Mucosa of descending colon (tissue), 3 donors: ENCODE measurements around the gene SLC25A38. TPM values are rescaled to one million over a fixed set of nuclear protein-coding genes. Genes with fewer than 3 reads are reported as not detected.
A peak's percentile ranks its signal among the peaks of the same experiment; 100 is the strongest.

ENCODE experiments used
- ATAC-seq: fragments of 200-7000 bp; cut with Tn5 transposase; one replicate; pipeline ENCODE4 v1.9.1; 2020; ENCODE audit warnings: mild to moderate bottlenecking, moderate library complexity
- DNase-seq, 3 donors: peaks; one replicate each; pipeline ENCODE4 v3.0.0-alpha.2; 2020
- H3K36me3 ChIP-seq: fragments of 200-600 bp; one replicate; pipeline ENCODE4 v1.8.0; 2021; ENCODE audit warnings: low read depth, mild to moderate bottlenecking
- H3K4me1 ChIP-seq: fragments of 200-600 bp; one replicate; pipeline ENCODE4 v1.8.0; 2021; ENCODE audit warnings: low read depth, mild to moderate bottlenecking
- H3K4me3 ChIP-seq: fragments of 200-600 bp; one replicate; pipeline ENCODE4 v1.8.0; 2021; ENCODE audit warnings: mild to moderate bottlenecking
- H3K9me3 ChIP-seq: fragments of 200-600 bp; one replicate; pipeline ENCODE4 v1.8.0; 2021; ENCODE audit warnings: mild to moderate bottlenecking
- intact Hi-C, 2 donors: fragments of 100-400 bp; cut with DNase I in 1 of 2; cut with micrococcal nuclease in 1 of 2; formaldehyde crosslinking; loops; one replicate each; pipeline versions ENCODE4 v1.11.0 to v1.11.1; 2022; cut with DNase I, micrococcal nuclease
- long read RNA-seq, 2 donors: library from polyadenylated mRNA; unstranded; transcript quantifications; one replicate each; pipeline ENCODE4 v2.0.0, GENCODE V29; 2019 to 2021
- total RNA-seq, 3 donors: library from RNA; stranded (reverse); fragmentation: NEBNext Ultra II Directional in 2 of 3; extraction: Animal tissue kit (Norgen Biotek cat#: 25700) in 2 of 3; gene quantifications; one replicate each; pipeline versions ENCODE4 v1.2.1 to v1.2.4, GENCODE V29; 2021 to 2023
- TF ChIP-seq, protein P1 (sequence below): fragments of 200-600 bp; IDR thresholded peaks from one replicate; pipeline ENCODE4 v1.8.0; 2022; ENCODE audit warnings: antibody characterized with exemption, mild to moderate bottlenecking
- donor health status: DM: no; HTN: no; CAD: no; lungs with moderate emphysema.
- donor health status: DM: no; HTN: no; CAD: no.
- donor health status: DM: no; HTN: yes; CAD: no.

The SLC25A38 gene, protein sequence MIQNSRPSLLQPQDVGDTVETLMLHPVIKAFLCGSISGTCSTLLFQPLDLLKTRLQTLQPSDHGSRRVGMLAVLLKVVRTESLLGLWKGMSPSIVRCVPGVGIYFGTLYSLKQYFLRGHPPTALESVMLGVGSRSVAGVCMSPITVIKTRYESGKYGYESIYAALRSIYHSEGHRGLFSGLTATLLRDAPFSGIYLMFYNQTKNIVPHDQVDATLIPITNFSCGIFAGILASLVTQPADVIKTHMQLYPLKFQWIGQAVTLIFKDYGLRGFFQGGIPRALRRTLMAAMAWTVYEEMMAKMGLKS
- total RNA-seq, result 10 to 100 TPM; 29.3 to 35.3 (median 34.4) TPM
- long read RNA-seq, donor 1, transcript SLC25A38-201 (7 exons, 2,147 nt), result major isoform, 56 of 61 reads
- long read RNA-seq, donor 1, partial matches to known transcripts, result 2 of 61 reads
- long read RNA-seq, donor 1, other reads (novel, unspliced or antisense), result 3 of 61 reads
- long read RNA-seq, donor 2, transcript SLC25A38-201 (7 exons, 2,147 nt), result major isoform, 33 of 39 reads
- long read RNA-seq, donor 2, partial matches to known transcripts, result 1 of 39 reads
- long read RNA-seq, donor 2, other reads (novel, unspliced or antisense), result 5 of 39 reads

DNA sequence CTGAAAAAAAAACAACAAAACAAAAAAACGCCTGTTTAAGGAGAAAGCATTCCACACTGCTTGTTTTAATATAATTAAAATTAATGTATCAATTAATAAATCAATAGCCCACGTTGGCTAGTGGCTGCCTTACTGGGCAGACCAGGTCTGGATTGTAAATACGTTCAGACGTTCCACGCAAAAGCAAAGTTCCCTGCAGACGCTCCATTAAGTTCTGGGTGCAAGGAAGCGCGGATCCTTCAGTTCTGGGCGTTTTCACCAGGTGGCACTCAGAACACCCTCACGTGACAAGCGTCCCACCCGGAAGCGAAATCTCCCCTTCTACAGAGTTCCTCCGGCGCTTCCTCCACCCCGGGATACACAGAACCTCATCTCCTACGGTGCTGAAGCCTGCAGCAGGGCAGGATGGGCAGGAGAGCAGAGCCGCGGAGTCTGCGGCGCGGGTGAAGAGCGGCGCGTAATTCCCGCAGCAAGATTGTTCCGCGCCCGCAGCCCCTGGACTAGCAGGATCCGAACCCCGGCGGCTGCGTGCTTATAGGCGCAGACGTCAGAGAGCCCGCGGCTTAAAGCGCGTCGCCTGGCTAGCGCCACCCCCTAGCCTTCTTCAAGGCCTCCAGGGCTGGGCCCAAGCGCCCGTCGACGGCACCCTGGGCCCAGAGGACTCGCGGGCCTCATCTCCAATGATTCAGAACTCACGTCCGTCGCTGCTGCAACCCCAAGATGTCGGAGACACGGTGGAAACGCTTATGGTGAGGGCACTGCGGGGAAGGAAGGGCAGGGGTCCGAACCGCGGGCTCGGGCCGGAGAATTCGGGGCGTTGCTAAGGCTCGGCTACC is at the start of gene SLC25A38:
SLC25A38 (plus strand) TSS at position 326 of the 836 bp plus-strand sequence; CDS start at position 681, 355 bp downstream.
- no peaks in the 10 kb centered on the region for H3K36me3 ChIP-seq
- ATAC-seq (peak; percentile 87), DNase-seq (peak; percentile 87 to 92 (median 88))
- intact Hi-C loops, result loop anchor here in 1 of 2 donors (10.0 kb wide), 1 partner anchor 88 kb away; no protein-coding TSS in a partner anchor
- H3K4me3 ChIP-seq, result peak within 1 kb of the TSS; percentile 56
- H3K4me1 ChIP-seq, result peaks cover 35% of the 10 kb centered on the region
- TF ChIP-seq, protein P1, sequence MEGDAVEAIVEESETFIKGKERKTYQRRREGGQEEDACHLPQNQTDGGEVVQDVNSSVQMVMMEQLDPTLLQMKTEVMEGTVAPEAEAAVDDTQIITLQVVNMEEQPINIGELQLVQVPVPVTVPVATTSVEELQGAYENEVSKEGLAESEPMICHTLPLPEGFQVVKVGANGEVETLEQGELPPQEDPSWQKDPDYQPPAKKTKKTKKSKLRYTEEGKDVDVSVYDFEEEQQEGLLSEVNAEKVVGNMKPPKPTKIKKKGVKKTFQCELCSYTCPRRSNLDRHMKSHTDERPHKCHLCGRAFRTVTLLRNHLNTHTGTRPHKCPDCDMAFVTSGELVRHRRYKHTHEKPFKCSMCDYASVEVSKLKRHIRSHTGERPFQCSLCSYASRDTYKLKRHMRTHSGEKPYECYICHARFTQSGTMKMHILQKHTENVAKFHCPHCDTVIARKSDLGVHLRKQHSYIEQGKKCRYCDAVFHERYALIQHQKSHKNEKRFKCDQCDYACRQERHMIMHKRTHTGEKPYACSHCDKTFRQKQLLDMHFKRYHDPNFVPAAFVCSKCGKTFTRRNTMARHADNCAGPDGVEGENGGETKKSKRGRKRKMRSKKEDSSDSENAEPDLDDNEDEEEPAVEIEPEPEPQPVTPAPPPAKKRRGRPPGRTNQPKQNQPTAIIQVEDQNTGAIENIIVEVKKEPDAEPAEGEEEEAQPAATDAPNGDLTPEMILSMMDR, result no peak
- H3K9me3 ChIP-seq, result no peaks in the 10 kb centered on the region

DNA sequence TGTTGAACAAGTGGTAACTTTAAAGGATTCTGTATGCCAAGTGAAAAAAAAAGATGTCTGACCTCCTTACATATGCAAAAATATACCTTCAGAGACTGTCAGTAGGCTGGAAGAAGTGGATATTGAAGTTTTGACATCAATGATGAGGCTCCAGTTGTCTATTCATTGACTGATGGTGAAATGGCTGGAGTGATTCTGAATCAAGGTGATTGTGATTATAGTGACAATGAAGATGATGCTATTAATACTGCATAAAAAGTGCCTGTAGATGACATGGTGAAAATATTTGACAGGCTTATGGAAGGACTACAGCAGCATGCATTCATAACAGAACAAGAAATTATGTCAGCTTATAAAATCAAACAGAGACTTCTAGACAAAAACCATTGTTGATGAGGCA is 49.6 kb upstream of the SLC25A38 start:
- H3K9me3 ChIP-seq, result no peaks in the 10 kb centered on the region
- no peak overlapping the region for H3K4me3 ChIP-seq
- TF ChIP-seq, protein P1, result no peak
- H3K4me1 ChIP-seq, result no peaks in the 10 kb centered on the region
- DNase-seq (no peak), ATAC-seq (no peak)
- H3K36me3 ChIP-seq, result no peaks in the 10 kb centered on the region
- intact Hi-C loops, result no loop called here

DNA sequence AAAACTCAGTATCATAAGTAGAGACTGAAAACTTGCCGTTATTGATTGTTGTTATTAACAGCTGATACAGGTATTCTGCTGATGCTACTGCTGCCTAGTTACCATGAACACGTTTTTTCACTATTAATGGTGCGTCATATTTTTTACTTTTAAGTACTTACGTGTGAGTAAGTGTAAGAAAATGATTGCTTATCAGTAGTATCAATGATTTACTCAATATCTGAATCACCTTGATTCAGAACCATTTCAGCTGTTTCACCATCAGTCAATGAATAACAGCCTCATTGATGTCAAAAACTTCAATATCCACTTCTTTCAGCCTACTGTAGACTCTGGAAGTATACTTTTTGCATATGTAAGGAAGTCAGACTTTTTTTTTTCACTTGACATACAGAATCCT is 49.0 kb upstream of the SLC25A38 start:
- no peak overlapping the region for H3K4me3 ChIP-seq
- intact Hi-C loops, result no loop called here
- no peak for ATAC-seq
- DNase-seq, result no peak
- TF ChIP-seq, protein P1, result no peak
- H3K36me3 ChIP-seq, result no peaks in the 10 kb centered on the region
- H3K9me3 ChIP-seq, result no peaks in the 10 kb centered on the region
- no peaks in the 10 kb centered on the region for H3K4me1 ChIP-seq

DNA sequence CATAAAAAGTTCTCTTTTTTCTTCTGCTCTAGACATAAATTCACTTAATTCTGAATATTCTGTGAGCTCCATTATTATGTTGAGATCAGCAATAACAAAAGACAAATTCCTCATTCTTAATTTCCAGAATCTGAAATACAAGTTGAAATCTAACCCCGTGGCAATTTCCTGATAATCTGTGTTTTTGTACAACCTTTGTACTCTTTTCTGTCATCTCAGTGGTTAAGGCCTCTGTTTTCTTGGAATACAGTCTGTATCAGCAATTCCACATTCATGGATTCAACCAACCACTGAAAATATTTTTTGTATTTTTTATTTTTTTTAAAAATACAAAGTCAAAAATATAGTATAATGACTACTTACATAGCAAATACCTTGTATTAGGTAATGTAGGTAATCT is 45.0 kb upstream of the SLC25A38 start:
- intact Hi-C loops, result no loop called here
- DNase-seq, result no peak
- Histone ChIP-seq H3K9me3 (no peaks in the 10 kb centered on the region), H3K4me1 (peaks cover 3% of the 10 kb centered on the region), H3K36me3 (no peaks in the 10 kb centered on the region), H3K4me3 (no peak overlapping the region)
- no peak for ATAC-seq
- TF ChIP-seq, protein P1, result no peak

DNA sequence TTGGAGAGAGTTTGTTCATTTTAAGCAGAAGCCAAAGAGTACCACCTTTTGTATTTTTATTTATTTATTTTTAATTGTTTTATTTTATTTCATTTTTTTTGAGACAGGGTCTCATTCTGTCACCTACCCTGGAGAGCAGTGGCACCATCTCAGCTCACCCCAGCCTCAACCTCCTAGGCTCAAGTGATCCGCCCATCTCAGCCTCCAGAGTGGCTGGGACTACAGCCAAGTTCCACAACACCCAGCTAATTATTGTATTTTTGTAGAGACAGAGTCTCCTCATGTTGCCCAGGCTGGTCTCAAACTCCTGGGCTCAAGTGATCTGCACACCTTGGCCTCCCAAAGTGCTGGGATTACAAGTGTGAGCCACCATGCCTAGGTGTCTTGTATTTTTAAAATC is 44.1 kb upstream of the SLC25A38 start:
- H3K4me3 ChIP-seq, result no peak overlapping the region
- TF ChIP-seq, protein P1, result no peak
- intact Hi-C loops, result no loop called here
- no peaks in the 10 kb centered on the region for H3K9me3 ChIP-seq
- ATAC-seq (no peak), DNase-seq (no peak)
- H3K36me3 ChIP-seq, result no peaks in the 10 kb centered on the region
- H3K4me1 ChIP-seq, result peaks cover 3% of the 10 kb centered on the region
